Gastrocnemius medialis (tissue), 4 donors: Measurements from ENCODE around the gene MYH9.

ENCODE experiments used
- CTCF ChIP-seq, 5 experiments: fragments of 450-650 bp in 3 of 5; fragments of 200-600 bp in 2 of 5; sonication (generic) in 2 of 5; IDR thresholded peaks in 4 of 5; conservative IDR thresholded peaks in 1 of 5; 1 replicate in 4 of 5; 2 replicates in 1 of 5; pipeline ENCODE4 v1.5.1; 2016 to 2019; ENCODE audit warnings: antibody characterized with exemption in 5 of 5, mild to moderate bottlenecking in 3 of 5, moderate library complexity in 3 of 5
- POLR2A ChIP-seq, 2 donors: fragments of 450-650 bp; IDR thresholded peaks; one replicate each; pipeline ENCODE4 v1.6.1; 2017; ENCODE audit warnings: antibody characterized with exemption in 2 of 2, mild to moderate bottlenecking in 2 of 2, moderate library complexity in 2 of 2

GRCh38 chr22:36364255-36365019 lies 23.3 kb downstream of the MYH9 start:
- TF ChIP-seq CTCF (IDR thresholded peaks at IDR 0.05 in 4 of 5, conservative IDR thresholded peaks at IDR 0.05 in 1 of 5), result no peak
- no peak for TF ChIP-seq POLR2A (IDR thresholded peaks at IDR 0.05)
